ENCODE measurements around the gene TMEM132D. TPM values are rescaled to one million over a fixed set of nuclear protein-coding genes. Genes with fewer than 3 reads are reported as not detected.
A peak's percentile ranks its signal among the peaks of the same experiment; 100 is the strongest.

The TMEM132D gene
- total RNA-seq = 1.0 TPM
- long read RNA-seq = 0 reads

DNA sequence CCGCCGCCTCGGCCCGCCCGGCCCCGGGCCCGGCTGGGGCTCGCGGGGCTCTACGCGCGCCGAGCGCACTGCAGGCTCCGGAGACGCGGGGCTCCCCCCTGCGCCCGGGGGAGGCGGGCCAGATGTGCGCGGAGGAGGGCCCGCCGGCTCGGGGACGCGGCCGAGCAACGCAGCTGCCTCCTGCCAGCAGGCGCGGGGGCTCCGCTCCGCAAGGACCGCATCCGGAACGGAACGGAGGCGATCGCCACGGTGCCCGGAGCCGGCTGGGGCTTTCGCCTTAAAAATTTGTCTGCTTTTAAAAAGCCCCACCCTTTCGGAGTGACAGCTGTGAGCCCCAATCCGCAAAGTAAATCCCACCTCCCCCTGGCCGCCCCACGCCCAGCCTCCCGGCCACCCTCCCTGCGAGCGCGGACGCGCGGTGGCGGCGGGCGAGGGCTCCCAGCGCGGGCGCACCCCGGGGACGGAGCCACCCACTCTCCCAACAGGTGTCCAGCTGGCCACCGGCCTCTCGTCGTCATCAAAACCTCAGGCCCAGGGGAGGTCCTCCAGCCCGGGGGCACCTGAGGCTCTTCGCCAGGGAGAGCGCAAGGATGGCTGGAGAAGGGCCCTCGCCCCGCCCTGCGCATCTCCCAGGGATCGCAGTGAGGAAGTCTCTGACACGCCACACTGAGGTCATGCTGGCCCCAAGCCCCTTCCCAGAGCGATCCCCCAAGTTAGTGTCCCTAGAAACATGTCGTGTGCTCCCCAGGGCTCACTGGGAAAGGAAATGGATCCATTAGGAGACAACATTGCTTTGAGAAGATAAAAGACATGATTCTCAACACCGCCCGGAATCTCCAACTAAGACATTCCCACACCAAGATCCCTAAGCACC, at the start of gene TMEM132D:
TMEM132D (minus strand) TSS at position 70 of the 874 bp plus-strand sequence.
- no peak for TF ChIP-seq CTCF (IDR thresholded peaks at IDR 0.05)
- Histone ChIP-seq H3K9me3 (no peaks in the 10 kb centered on the region), H3K4me1 (no peaks in the 10 kb centered on the region), H3K4me3 (no peak within 1 kb of the TSS), H3K27ac (no peak within 1 kb of the TSS), H3K36me3 (no peaks in the 10 kb centered on the region), H3K27me3 (peaks cover 37% of the 10 kb centered on the region)
- no peak for DNase-seq
- peak; percentile 12 for ATAC-seq
- intact Hi-C loops (cut with DNase I) = no loop called here

DNA sequence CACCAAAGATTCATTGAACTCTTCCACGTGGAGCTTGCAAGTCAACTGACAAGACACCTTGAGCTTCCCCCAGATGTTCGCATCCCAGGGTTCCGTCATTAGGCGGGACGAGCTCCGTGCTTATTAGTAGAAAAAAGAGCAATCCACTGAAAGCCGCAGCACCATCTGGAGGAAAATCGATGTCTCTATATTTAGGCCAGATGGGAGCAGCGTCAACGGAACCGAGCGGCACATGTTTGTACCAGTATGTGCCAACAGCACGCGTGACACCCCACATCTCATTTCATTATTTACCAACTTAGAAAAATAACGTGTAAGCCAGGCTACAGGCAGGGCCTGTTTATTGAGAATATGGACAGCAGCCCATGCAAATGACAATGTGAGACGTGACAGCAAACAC, 45.8 kb upstream of the TMEM132D start:
- Histone ChIP-seq H3K4me3 (no peak overlapping the region), H3K4me1 (no peaks in the 10 kb centered on the region), H3K27ac (no peak overlapping the region), H3K27me3 (no peaks in the 10 kb centered on the region), H3K36me3 (no peaks in the 10 kb centered on the region), H3K9me3 (no peaks in the 10 kb centered on the region)
- intact Hi-C loops (cut with DNase I) = no loop called here
- ATAC-seq = no peak
- TF ChIP-seq CTCF (IDR thresholded peaks at IDR 0.05) = no peak
- DNase-seq = no peak

GRCh38 chr12:129941618-129942017, 37.8 kb upstream of the TMEM132D start:
- ATAC-seq (peak; percentile 61), DNase-seq (no peak)
- H3K36me3 ChIP-seq = no peaks in the 10 kb centered on the region
- TF ChIP-seq CTCF (IDR thresholded peaks at IDR 0.05) = no peak
- no peaks in the 10 kb centered on the region for H3K9me3 ChIP-seq
- no peak overlapping the region for H3K4me3 ChIP-seq
- no peaks in the 10 kb centered on the region for H3K4me1 ChIP-seq
- no peak overlapping the region for H3K27ac ChIP-seq
- intact Hi-C loops (cut with DNase I) = no loop called here
- no peaks in the 10 kb centered on the region for H3K27me3 ChIP-seq

- no peaks in the 10 kb centered on the region for H3K36me3 ChIP-seq
- DNase-seq (no peak), ATAC-seq (no peak)
- no peaks in the 10 kb centered on the region for H3K9me3 ChIP-seq
- no peak overlapping the region for H3K27ac ChIP-seq
- TF ChIP-seq CTCF (IDR thresholded peaks at IDR 0.05) = no peak
- intact Hi-C loops (cut with DNase I) = no loop called here
- H3K4me3 ChIP-seq = no peak overlapping the region
- H3K4me1 ChIP-seq = no peaks in the 10 kb centered on the region
- no peaks in the 10 kb centered on the region for H3K27me3 ChIP-seq
These were observed 34.3 kb upstream of the TMEM132D start for GRCh38 chr12:129938089-129938488.

- DNase-seq = no peak
- no peaks in the 10 kb centered on the region for H3K27me3 ChIP-seq
- H3K4me1 ChIP-seq = no peaks in the 10 kb centered on the region
- H3K4me3 ChIP-seq = no peak overlapping the region
- TF ChIP-seq CTCF (IDR thresholded peaks at IDR 0.05) = no peak
- no peak for ATAC-seq
- H3K36me3 ChIP-seq = no peaks in the 10 kb centered on the region
- no peak overlapping the region for H3K27ac ChIP-seq
- H3K9me3 ChIP-seq = no peaks in the 10 kb centered on the region
- intact Hi-C loops (cut with DNase I) = no loop called here
These were observed 33.6 kb upstream of the TMEM132D start for GRCh38 chr12:129937426-129937825.
